Measurements from ENCODE around the gene FAM168A. TPM values are rescaled to one million over a fixed set of nuclear protein-coding genes. Genes with fewer than 3 reads are reported as not detected.

Gene FAM168A
- total and polyA plus RNA-seq, 2 donors from 2014 or later = 8.9 to 38.1 TPM

GRCh38 chr11:73633999-73634398 is 36.1 kb upstream of the FAM168A start:
- FAIRE-seq = no peak
- H3K27ac ChIP-seq (ENCODE audit: low read depth in 2 of 2, low read length in 2 of 2) = no peak overlapping the region
- intact Hi-C loops (cut with DNase I) = no loop called here

GRCh38 chr11:73632996-73633395 is 35.1 kb upstream of the FAM168A start:
- no peak for FAIRE-seq

More at GRCh38 chr11:73633999-73634398, 36.1 kb upstream of the FAM168A start:
- H3K27me3 ChIP-seq (ENCODE audit: control insufficient read depth, insufficient read depth, low read length) = no peaks in the 10 kb centered on the region
- TF ChIP-seq, protein P1, sequence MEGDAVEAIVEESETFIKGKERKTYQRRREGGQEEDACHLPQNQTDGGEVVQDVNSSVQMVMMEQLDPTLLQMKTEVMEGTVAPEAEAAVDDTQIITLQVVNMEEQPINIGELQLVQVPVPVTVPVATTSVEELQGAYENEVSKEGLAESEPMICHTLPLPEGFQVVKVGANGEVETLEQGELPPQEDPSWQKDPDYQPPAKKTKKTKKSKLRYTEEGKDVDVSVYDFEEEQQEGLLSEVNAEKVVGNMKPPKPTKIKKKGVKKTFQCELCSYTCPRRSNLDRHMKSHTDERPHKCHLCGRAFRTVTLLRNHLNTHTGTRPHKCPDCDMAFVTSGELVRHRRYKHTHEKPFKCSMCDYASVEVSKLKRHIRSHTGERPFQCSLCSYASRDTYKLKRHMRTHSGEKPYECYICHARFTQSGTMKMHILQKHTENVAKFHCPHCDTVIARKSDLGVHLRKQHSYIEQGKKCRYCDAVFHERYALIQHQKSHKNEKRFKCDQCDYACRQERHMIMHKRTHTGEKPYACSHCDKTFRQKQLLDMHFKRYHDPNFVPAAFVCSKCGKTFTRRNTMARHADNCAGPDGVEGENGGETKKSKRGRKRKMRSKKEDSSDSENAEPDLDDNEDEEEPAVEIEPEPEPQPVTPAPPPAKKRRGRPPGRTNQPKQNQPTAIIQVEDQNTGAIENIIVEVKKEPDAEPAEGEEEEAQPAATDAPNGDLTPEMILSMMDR (IDR thresholded peaks at IDR 0.05; ENCODE audit: borderline replicate concordance, extremely low read depth, insufficient read depth) = no peak
- DNase-seq = no peak
- H3K4me1 ChIP-seq (ENCODE audit: control insufficient read depth in 2 of 3, insufficient read depth in 2 of 3, low read depth in 1 of 3, low read length in 3 of 3) = no peaks in the 10 kb centered on the region
- no peak overlapping the region for H3K4me3 ChIP-seq (ENCODE audit: low read length in 3 of 3)
- no peak overlapping the region for H3K9ac ChIP-seq (ENCODE audit: low read length in 3 of 3)
- H3K36me3 ChIP-seq (ENCODE audit: control insufficient read depth in 2 of 3, insufficient read depth in 3 of 3, low read length in 3 of 3) = no peaks in the 10 kb centered on the region
- no peaks in the 10 kb centered on the region for H3K9me3 ChIP-seq (ENCODE audit: control insufficient read depth in 2 of 3, insufficient read depth in 1 of 3, low read length in 3 of 3)

GRCh38 chr11:73629907-73630306 is 32.0 kb upstream of the FAM168A start:
- no peaks in the 10 kb centered on the region for H3K27me3 ChIP-seq (ENCODE audit: control insufficient read depth, insufficient read depth, low read length)
- TF ChIP-seq, protein P1 (IDR thresholded peaks at IDR 0.05; ENCODE audit: borderline replicate concordance, extremely low read depth, insufficient read depth) = no peak
- DNase-seq = no peak
- H3K4me1 ChIP-seq (ENCODE audit: control insufficient read depth in 2 of 3, insufficient read depth in 2 of 3, low read depth in 1 of 3, low read length in 3 of 3) = peaks cover 0 to 2% (median 0%) of the 10 kb centered on the region in 3 donors
- no peak overlapping the region for H3K4me3 ChIP-seq (ENCODE audit: low read length in 3 of 3)
- FAIRE-seq = no peak
- no peaks in the 10 kb centered on the region for H3K36me3 ChIP-seq (ENCODE audit: control insufficient read depth in 2 of 3, insufficient read depth in 3 of 3, low read length in 3 of 3)
- H3K9me3 ChIP-seq (ENCODE audit: control insufficient read depth in 2 of 3, insufficient read depth in 1 of 3, low read length in 3 of 3) = no peaks in the 10 kb centered on the region
- no peak overlapping the region for H3K27ac ChIP-seq (ENCODE audit: low read depth in 2 of 2, low read length in 2 of 2)
- intact Hi-C loops (cut with DNase I) = no loop called here
- no peak overlapping the region for H3K9ac ChIP-seq (ENCODE audit: low read length in 3 of 3)

More at GRCh38 chr11:73632996-73633395, 35.1 kb upstream of the FAM168A start:
- no peaks in the 10 kb centered on the region for H3K27me3 ChIP-seq (ENCODE audit: control insufficient read depth, insufficient read depth, low read length)
- H3K9me3 ChIP-seq (ENCODE audit: control insufficient read depth in 2 of 3, insufficient read depth in 1 of 3, low read length in 3 of 3) = no peaks in the 10 kb centered on the region
- no peak overlapping the region for H3K9ac ChIP-seq (ENCODE audit: low read length in 3 of 3)
- H3K36me3 ChIP-seq (ENCODE audit: control insufficient read depth in 2 of 3, insufficient read depth in 3 of 3, low read length in 3 of 3) = no peaks in the 10 kb centered on the region
- TF ChIP-seq, protein P1 (IDR thresholded peaks at IDR 0.05; ENCODE audit: borderline replicate concordance, extremely low read depth, insufficient read depth) = no peak
- DNase-seq = no peak
- no peak overlapping the region for H3K4me3 ChIP-seq (ENCODE audit: low read length in 3 of 3)
- no peaks in the 10 kb centered on the region for H3K4me1 ChIP-seq (ENCODE audit: control insufficient read depth in 2 of 3, insufficient read depth in 2 of 3, low read depth in 1 of 3, low read length in 3 of 3)
- H3K27ac ChIP-seq (ENCODE audit: low read depth in 2 of 2, low read length in 2 of 2) = no peak overlapping the region
- intact Hi-C loops (cut with DNase I) = no loop called here

All from kidney (tissue), 14 donors.